NB4 (cell line): ENCODE measurements around the gene CTDSPL.
"Not testable (repeated sequence)": the region's sequence is repeated elsewhere in the genome, so short reads cannot be mapped to it uniquely, and the experiment has no call there.

Experiments used
- DNase-seq: peaks from one replicate; pipeline ENCODE4 v3.0.0; 2010; ENCODE audit warnings: low read depth
- H3K4me3 ChIP-seq: one replicate; pipeline ENCODE4 v1.5.1; 2011; ENCODE audit warnings: mild to moderate bottlenecking, low read depth, low read length, moderate library complexity
- CTCF ChIP-seq: IDR thresholded peaks from one replicate; pipeline ENCODE4 v1.5.1; 2012; ENCODE audit warnings: low read depth, low read length
- MAX ChIP-seq: IDR thresholded peaks from 2 replicates; pipeline ENCODE4 v1.6.1; 2011; ENCODE audit warnings: low read depth, low read length
- MYC ChIP-seq: IDR thresholded peaks from 2 replicates; pipeline ENCODE4 v1.6.1; 2011; ENCODE audit warnings: low read depth, low read length
- POLR2A ChIP-seq: IDR thresholded peaks from 2 replicates; pipeline ENCODE4 v1.6.1; 2011; ENCODE audit warnings: mild to moderate bottlenecking; ENCODE audit not compliant: insufficient read length; ENCODE audit errors: extremely low read depth

Gene CTDSPL

DNA sequence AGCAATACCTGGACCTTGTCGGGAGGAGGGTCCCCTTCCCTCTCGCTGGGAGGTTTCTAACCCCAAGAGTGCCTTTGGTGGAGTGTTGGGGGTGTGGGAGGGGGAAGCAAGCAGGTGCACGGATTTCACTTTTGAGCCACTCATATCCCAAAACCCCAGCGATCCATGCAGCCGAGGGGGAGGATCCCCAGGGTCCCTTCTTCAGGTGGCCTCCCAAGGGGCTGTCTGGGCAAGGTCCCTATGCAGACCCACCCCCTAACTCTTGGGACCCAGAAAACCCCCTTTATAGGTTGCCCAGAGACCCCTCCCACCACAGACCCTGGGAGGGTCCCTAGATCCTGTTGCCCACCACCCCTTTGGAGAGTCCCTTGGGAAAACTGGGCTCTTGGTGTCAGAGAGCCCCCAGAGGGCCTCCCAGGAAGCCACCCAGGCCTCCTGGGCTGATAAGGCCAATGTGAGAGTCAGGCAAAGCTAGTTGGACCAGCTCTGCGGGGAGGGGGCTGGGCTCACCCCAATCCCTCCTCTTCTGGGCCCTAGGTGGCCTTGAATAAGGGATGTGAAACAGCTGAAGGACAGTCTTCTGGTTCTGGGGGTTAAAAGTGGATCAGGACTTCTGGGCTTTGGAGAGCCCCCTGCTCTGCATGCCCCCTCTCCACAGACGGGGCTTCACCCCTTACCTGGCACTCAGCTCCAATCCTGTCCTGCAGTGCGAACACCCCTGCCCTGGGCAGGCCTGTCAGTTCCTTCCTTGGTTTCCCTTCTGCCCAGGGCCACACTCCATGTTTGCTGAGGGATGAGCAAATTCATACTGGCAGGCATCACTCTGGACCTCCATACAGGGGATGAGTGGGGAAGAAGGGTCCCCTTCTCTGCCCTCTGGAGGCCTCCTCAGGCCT lies 168.7 kb downstream of the CTDSPL start:
- no peak overlapping the region for H3K4me3 ChIP-seq
- TF ChIP-seq POLR2A (no peak), CTCF (no peak), MYC (no peak), MAX (no peak)

DNA sequence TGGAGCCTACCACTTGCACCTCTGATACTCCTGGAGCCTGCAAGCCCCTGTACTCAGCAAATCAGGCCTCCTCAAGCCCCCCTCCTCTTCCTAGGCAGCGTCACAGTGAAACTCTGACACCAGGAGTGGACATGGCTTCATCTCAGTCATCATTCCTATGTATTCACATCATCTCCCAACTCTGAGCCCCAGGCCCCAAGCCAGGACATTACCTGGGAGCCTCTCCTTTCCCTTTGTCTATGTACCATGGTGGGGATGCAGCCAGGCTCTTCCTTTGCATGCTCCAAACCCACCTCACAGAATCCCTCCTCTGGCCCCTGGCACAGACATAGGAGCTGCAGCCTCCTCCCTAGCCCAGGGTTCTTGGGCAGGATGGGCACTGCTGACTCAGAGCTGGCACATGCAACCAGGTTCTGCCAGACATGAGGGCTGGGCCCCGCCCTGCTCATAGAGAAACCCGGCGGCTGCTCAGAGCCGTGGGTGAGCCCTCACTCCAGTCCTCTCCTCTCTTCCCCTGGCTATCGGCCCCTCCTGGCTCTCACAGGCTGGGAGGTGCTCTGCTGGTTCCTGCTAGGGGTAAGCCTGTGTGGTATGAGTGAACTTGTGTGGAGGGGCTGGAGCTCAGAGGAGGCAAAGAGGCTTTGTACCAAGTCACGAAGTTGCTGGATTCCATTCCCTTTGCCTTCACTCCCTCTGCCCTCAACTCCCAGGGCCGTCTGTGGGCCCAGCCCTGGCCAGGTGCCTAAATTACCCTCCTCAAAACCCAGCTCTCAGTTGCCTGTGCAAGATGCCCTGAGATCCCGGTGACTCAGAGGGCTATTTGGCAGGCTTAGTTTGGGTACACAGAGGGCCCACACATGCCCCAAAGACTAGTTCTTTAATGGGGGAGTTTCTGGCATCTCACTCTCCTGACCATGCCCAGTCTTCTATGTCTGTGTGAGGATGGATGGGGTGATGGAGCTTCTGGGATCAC lies 169.6 kb downstream of the CTDSPL start:
- DNase-seq: no peak
- H3K4me3 ChIP-seq: no peak overlapping the region
- no peak for TF ChIP-seq CTCF
- no peak for TF ChIP-seq POLR2A
- no peak for TF ChIP-seq MAX
- TF ChIP-seq MYC: no peak

More for the DNA sequence above, 168.7 kb downstream of the CTDSPL start:
- DNase-seq: no peak

GRCh38 chr3:38032328-38032865 lies 170.7 kb downstream of the CTDSPL start:
- no peak overlapping the region for H3K4me3 ChIP-seq
- no peak for DNase-seq
- TF ChIP-seq MAX (no peak), CTCF (no peak)

DNA sequence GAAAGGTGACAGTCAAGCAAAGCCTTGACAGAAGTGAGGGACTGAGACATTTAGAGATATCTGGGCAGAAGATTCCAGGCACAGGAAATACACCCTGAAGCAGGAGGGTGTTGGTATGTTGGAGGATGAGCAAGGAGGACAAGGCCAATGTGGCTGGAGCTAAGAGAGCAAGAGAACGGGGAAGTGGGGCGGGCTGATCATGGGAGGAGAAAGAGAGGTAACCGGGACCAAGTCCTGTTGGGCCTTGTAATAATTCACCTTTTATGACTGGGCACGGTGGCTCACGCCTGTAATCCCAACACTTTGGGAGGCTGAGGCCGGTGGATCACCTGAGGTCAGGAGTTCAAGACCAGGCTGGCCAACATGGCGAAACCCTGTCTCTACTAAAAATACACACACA lies 171.9 kb downstream of the CTDSPL start:
- H3K4me3 ChIP-seq, DNase-seq: not testable (repeated sequence)
